HepG2 (cell line): ENCODE data around the gene SVOP. TPM values are rescaled to one million over a fixed set of nuclear protein-coding genes. Genes with fewer than 3 reads are reported as not detected.

Source experiments
- ATAC-seq: fragments of 200-7000 bp; cut with Tn5 transposase; 3 replicates; pipeline ENCODE4 v1.9.1; 2020; ENCODE audit warnings: mild to moderate bottlenecking, moderate library complexity
- BruUV-seq: library from RNA; stranded (reverse); fragments of 400-500 nt; replicated peaks from 2 replicates; lab custom pipeline; 2021; lab: Mats Ljungman, UMichigan
- CTCF ChIA-PET: fragments of 300-600 bp; formaldehyde crosslinking; extraction: SDS; loops from one replicate; lab custom pipeline; 2021; ENCODE audit warnings: low total read pairs, inconsistent platforms, low intra/inter-chr PET ratio; lab: Yijun Ruan, JAX
- POLR2A ChIA-PET: fragments of 350-600 bp; sonication (Branson Sonifier 250); formaldehyde crosslinking; loops from one replicate; lab custom pipeline; 2020; ENCODE audit warnings: antibody characterized with exemption, inconsistent platforms; lab: Yijun Ruan, JAX
- DNase-seq: peaks from one replicate; pipeline ENCODE4 v3.0.0-alpha.2; 2015; ENCODE audit warnings: low spot score
- FAIRE-seq: peaks from 3 replicates; lab custom pipeline; 2011; peaks lifted over from hg19 to GRCh38; lab: Jason Lieb, UNC
- H2AFZ ChIP-seq: one replicate; pipeline ENCODE4 v1.6.1; 2011; ENCODE audit warnings: low read length, inconsistent platforms
- H3K27ac ChIP-seq: fragments of 300-600 bp; 3 replicates; pipeline ENCODE4 v1.8.0; 2011; ENCODE audit warnings: mixed run types, mild to moderate bottlenecking, mixed read lengths, low read length, inconsistent platforms; ENCODE audit not compliant: insufficient read depth; ENCODE audit errors: extremely low read length
- H3K27me3 ChIP-seq, 2 experiments: fragments of 200-600 bp in 1 of 2; 2 replicates in 1 of 2; 3 replicates in 1 of 2; pipeline versions ENCODE4 v1.6.0 to v1.8.0; 2011; ENCODE audit warnings: low read length in 2 of 2, mild to moderate bottlenecking in 2 of 2, moderate library complexity in 2 of 2, inconsistent platforms in 1 of 2; ENCODE audit not compliant: insufficient read depth in 2 of 2, control insufficient read depth in 1 of 2
- H3K36me3 ChIP-seq, 2 experiments: fragments of 200-600 bp in 1 of 2; replicated peaks in 1 of 2; 2 replicates in 1 of 2; 3 replicates in 1 of 2; pipeline versions ENCODE4 v1.5.1 to v1.8.0; 2011; ENCODE audit warnings: low read length in 2 of 2, inconsistent platforms in 1 of 2; ENCODE audit not compliant: insufficient read depth in 2 of 2, control insufficient read depth in 1 of 2
- H3K4me1 ChIP-seq: 2 replicates; pipeline ENCODE4 v1.5.1; 2012; ENCODE audit warnings: low read length, inconsistent platforms; ENCODE audit not compliant: insufficient read depth
- H3K4me2 ChIP-seq: 2 replicates; pipeline ENCODE4 v1.6.0; 2011; ENCODE audit warnings: low read depth, low read length, inconsistent platforms
- H3K4me3 ChIP-seq, 3 experiments: fragments of 200-600 bp in 1 of 3; sonication (generic), shearing (Covaris generic) in 1 of 3; replicated peaks in 1 of 3; 2 replicates each; pipeline ENCODE4 v1.5.1; 2011 to 2016; ENCODE audit warnings: low read length in 3 of 3, inconsistent platforms in 2 of 3, low read depth in 2 of 3, mild to moderate bottlenecking in 2 of 3, control low read depth in 1 of 3, mixed read lengths in 1 of 3; ENCODE audit not compliant: insufficient read depth in 1 of 3
- H3K79me2 ChIP-seq: one replicate; pipeline ENCODE4 v1.6.1; 2011; ENCODE audit warnings: low read length, inconsistent platforms; ENCODE audit not compliant: insufficient read depth
- H3K9ac ChIP-seq: 2 replicates; pipeline ENCODE4 v1.6.0; 2011; ENCODE audit warnings: mild to moderate bottlenecking, low read depth, low read length, inconsistent platforms; ENCODE audit not compliant: insufficient read depth
- H3K9me3 ChIP-seq: 2 replicates; pipeline ENCODE4 v1.5.1; 2012; ENCODE audit warnings: mild to moderate bottlenecking, low read length
- H4K20me1 ChIP-seq: 2 replicates; pipeline ENCODE4 v1.6.0; 2011; ENCODE audit warnings: inconsistent platforms, mild to moderate bottlenecking, low read length, moderate library complexity; ENCODE audit not compliant: insufficient read depth
- MED13 ChIP-seq: sonication (generic); formaldehyde crosslinking; IDR thresholded peaks from 2 replicates; pipeline ENCODE4 v1.5.0; 2020; ENCODE audit warnings: missing genetic modification reagents
- PCBP2 ChIP-seq: fragments of 200-400 bp; formaldehyde crosslinking; optimal IDR thresholded peaks from 2 replicates; pipeline ENCODE3; 2018; ENCODE audit warnings: low read length, low read depth; ENCODE audit not compliant: poor library complexity, severe bottlenecking
- ZNF12 ChIP-seq: sonication (generic); formaldehyde crosslinking; IDR thresholded peaks from 2 replicates; pipeline ENCODE4 v1.5.0; 2020; ENCODE audit warnings: missing genetic modification reagents
- ZNF234 ChIP-seq: sonication (generic); formaldehyde crosslinking; conservative IDR thresholded peaks from 2 replicates; pipeline ENCODE4 v1.5.1; 2020; ENCODE audit warnings: mild to moderate bottlenecking, missing genetic modification reagents
- ZNF460 ChIP-seq: sonication (generic); formaldehyde crosslinking; IDR thresholded peaks from 2 replicates; pipeline ENCODE4 v1.5.1; 2020; ENCODE audit warnings: missing genetic modification reagents, mild to moderate bottlenecking, borderline replicate concordance
- ZNF558 ChIP-seq: sonication (generic); formaldehyde crosslinking; IDR thresholded peaks from 2 replicates; pipeline ENCODE4 v1.9.0; 2022; ENCODE audit warnings: mild to moderate bottlenecking, missing genetic modification reagents, borderline replicate concordance
- ZNF710 ChIP-seq: sonication (generic); formaldehyde crosslinking; IDR thresholded peaks from 2 replicates; pipeline ENCODE4 v1.5.0; 2020; ENCODE audit warnings: mild to moderate bottlenecking, missing genetic modification reagents, borderline replicate concordance
- ZNF75D ChIP-seq: sonication (generic); formaldehyde crosslinking; IDR thresholded peaks from 2 replicates; pipeline ENCODE4 v1.8.1; 2023; ENCODE audit warnings: missing genetic modification reagents, mild to moderate bottlenecking, borderline replicate concordance
- ZNF775 ChIP-seq: sonication (generic); formaldehyde crosslinking; IDR thresholded peaks from 2 replicates; pipeline ENCODE4 v1.4.0; 2020; ENCODE audit warnings: missing genetic modification reagents, mild to moderate bottlenecking, moderate library complexity, borderline replicate concordance
- WGBS: methylation state at CpG from one replicate; pipeline ENCODE4 v1.1.6; 2017; ENCODE audit warnings: low lambda C conversion rate; 5-methylcytosine and 5-hydroxymethylcytosine counted together
- in situ Hi-C: cut with HindIII; loops from 2 replicates; pipeline ENCODE4 v1.10.0; 2017; ENCODE audit warnings: low pct_unique_long_range_greater_than_20kb; ENCODE audit not compliant: extremely low pct_ligation_motif_present
- intact Hi-C: fragments of 100-400 bp; cut with micrococcal nuclease; formaldehyde crosslinking; loops from one replicate; pipeline ENCODE4 v1.10.0; 2022; ENCODE audit not compliant: unreplicated experiment
- polyA plus RNA-seq, 8 experiments: library from polyadenylated mRNA; depleted of rRNA in 3 of 8; stranded (reverse) in 7 of 8; unstranded in 1 of 8; fragments of >200 nt; fragmentation: Illumina TruSeq in 4 of 8; extraction: Trizol in 4 of 8; gene quantifications; 2 replicates each; pipeline versions ENCODE4 v1.2.1 to v1.2.3, GENCODE V29; 2011 to 2016; ENCODE audit warnings: low read depth in 4 of 8, missing spikeins in 1 of 8, mixed read lengths in 1 of 8; ENCODE audit not compliant: insufficient read depth in 1 of 8
- total RNA-seq, 5 experiments: library from RNA; depleted of rRNA; stranded (reverse); fragments of >200 nt; fragmentation: Illumina TruSeq; extraction: Trizol; gene quantifications; 2 replicates each; pipeline ENCODE4 v1.2.3, GENCODE V29; 2016; ENCODE audit warnings: low read depth in 1 of 5

SVOP gene
- total and polyA plus RNA-seq, 2 of the 13 experiments (the other 11 are each of a cell fraction or from before 2014, with no cell fraction given), result not detected

- CTCF ChIA-PET, result no interaction called here
These were observed 36.0 kb upstream of the SVOP start for GRCh38 chr12:109056891-109057290.

More at GRCh38 chr12:109056891-109057290, 36.0 kb upstream of the SVOP start:
- H3K9me3 ChIP-seq, result no peaks in the 10 kb centered on the region
- H4K20me1 ChIP-seq, result no peaks in the 10 kb centered on the region
- ATAC-seq (no peak), DNase-seq (no peak), FAIRE-seq (no peak)
- peaks cover 8% of the 10 kb centered on the region for H3K4me1 ChIP-seq
- H3K4me2 ChIP-seq, result no peak overlapping the region
- 100% methylated on average over 3 of the region's 3 CpGs for WGBS
- no TSS peak for BruUV-seq
- POLR2A ChIA-PET, result no interaction called here
- H3K9ac ChIP-seq, result no peak overlapping the region
- H3K27me3 ChIP-seq, result no peaks in the 10 kb centered on the region; a peak in 1 of 5 replicates
- no peak overlapping the region for H3K27ac ChIP-seq
- peaks cover 7% of the 10 kb centered on the region for H3K79me2 ChIP-seq
- TF ChIP-seq ZNF558 (CRISPR knock-in tag), result no peak
- TF ChIP-seq ZNF12 (CRISPR knock-in tag), result no peak
- no peak for TF ChIP-seq MED13 (CRISPR knock-in tag)
- TF ChIP-seq ZNF75D, result no peak
- TF ChIP-seq ZNF460 (CRISPR knock-in tag), result no peak
- TF ChIP-seq ZNF775 (CRISPR knock-in tag), result no peak
- TF ChIP-seq PCBP2, result no peak
- TF ChIP-seq ZNF234 (CRISPR knock-in tag), result no peak
- TF ChIP-seq ZNF710 (CRISPR knock-in tag), result no peak
- no peak overlapping the region for H3K4me3 ChIP-seq
- H3K36me3 ChIP-seq, result peaks cover 1 to 11% of the 10 kb centered on the region in 2 experiments
- intact Hi-C loops, result no loop called here
- in situ Hi-C loops, result no loop called here
- H2AFZ ChIP-seq, result no peak overlapping the region
